ENCODE measurements around the gene MSI2. TPM values are rescaled to one million over a fixed set of nuclear protein-coding genes. Genes with fewer than 3 reads are reported as not detected.

The MSI2 gene
- total and polyA plus RNA-seq, 2 experiments from 2014 or later = 18.9 to 41.8 TPM

- TF ChIP-seq ETS1 (IDR thresholded peaks at IDR 0.05) (no peak), CTCF (conservative IDR thresholded peaks at IDR 0.05; ENCODE audit: low read depth in 2 of 2) (0 out of 4 replicates have a peak, but pooled peaks of 1 of the 2 experiments have one; percentile 10)
Measured at GRCh38 chr17:57288773-57289121, 32.4 kb downstream of the MSI2 start (continued).

GRCh38 chr17:57289130-57289529 is 32.8 kb downstream of the MSI2 start:
- no peak overlapping the region for H3K27ac Mint-ChIP-seq
- no peak for TF ChIP-seq ETS1 (IDR thresholded peaks at IDR 0.05)
- no peak for TF ChIP-seq CTCF (conservative IDR thresholded peaks at IDR 0.05; ENCODE audit: low read depth in 2 of 2)
- TF ChIP-seq EZH2 (IDR thresholded peaks at IDR 0.05; ENCODE audit: low read depth, unreplicated experiment) = no peak
- no peak for TF ChIP-seq NANOG (IDR thresholded peaks at IDR 0.05; ENCODE audit: borderline replicate concordance)
- TF ChIP-seq ZNF462 (CRISPR knock-in tag; IDR thresholded peaks at IDR 0.05) = no peak
- no peak for TF ChIP-seq EZH2phosphoT487 (IDR thresholded peaks at IDR 0.05; ENCODE audit: unreplicated experiment)
- TF ChIP-seq ZNF114 (CRISPR knock-in tag; IDR thresholded peaks at IDR 0.05) = no peak
- no peak for TF ChIP-seq CREB1 (CRISPR knock-in tag; IDR thresholded peaks at IDR 0.05; ENCODE audit: low read depth)
- no peak for TF ChIP-seq POLR2AphosphoS5 (IDR thresholded peaks at IDR 0.05; ENCODE audit: low read depth)

More at GRCh38 chr17:57289130-57289529, 32.8 kb downstream of the MSI2 start:
- Mint-ChIP-seq H3K4me3 (no peak overlapping the region), H3K27me3 (ENCODE audit: insufficient read depth, low read depth, poor library complexity) (peaks cover 7% of the 10 kb centered on the region), H3K4me1 (peaks cover 61% of the 10 kb centered on the region), H3K36me3 (ENCODE audit: low read depth) (no peaks in the 10 kb centered on the region), H3K9me3 (no peaks in the 10 kb centered on the region)
- Histone ChIP-seq H4K20me1 (replicated peaks; ENCODE audit: insufficient read depth) (peaks cover 26% of the 10 kb centered on the region), H3K4me3 (no peak overlapping the region), H3K4me1 (ENCODE audit: insufficient read depth) (peaks cover 42% of the 10 kb centered on the region), H3K36me3 (ENCODE audit: insufficient read depth) (no peaks in the 10 kb centered on the region), H3K79me2 (replicated peaks; ENCODE audit: insufficient read depth) (peaks cover 37% of the 10 kb centered on the region), H3K27me3 (ENCODE audit: insufficient read depth) (no peaks in the 10 kb centered on the region), H3K9me2 (ENCODE audit: insufficient read depth) (no peaks in the 10 kb centered on the region), H3K4me2 (no peak overlapping the region), H3F3A (replicated peaks; ENCODE audit: low read depth) (0 out of 2 replicates have a peak, but pooled peaks cover 4% of the 10 kb centered on the region), H3K27ac (ENCODE audit: low read depth) (no peak overlapping the region), H2AFZ (no peak overlapping the region)
- no peak for ATAC-seq
- no peak for DNase-seq (ENCODE audit: low spot score)

All from GM23338 (cell line).